CD4-positive, alpha-beta T cell treated with Interferon alpha-2 for 1 hour (primary cell): ENCODE results near the gene SOCS7.

ENCODE experiments used
- DNase-seq, 2 donors: peaks; one replicate each; pipeline ENCODE4 v3.0.0-alpha.2; 2020 to 2022

SOCS7 gene

GRCh38 chr17:38351412-38352222 is at the start of gene SOCS7:
Gene SOCS7, plus strand, starts transcription at chr17:38351844. Its CDS starts 209 bp downstream, at chr17:38352053.
- peak; percentile 88 to 94 for DNase-seq

- no peak for DNase-seq
Observed at GRCh38 chr17:38315497-38315896, 36.1 kb upstream of the SOCS7 start.

- DNase-seq, result no peak
Observed at GRCh38 chr17:38317081-38317480, 34.6 kb upstream of the SOCS7 start.

- DNase-seq, result no peak
Observed at GRCh38 chr17:38320482-38320881, 31.2 kb upstream of the SOCS7 start.

GRCh38 chr17:38322156-38322779 is 29.4 kb upstream of the SOCS7 start:
- DNase-seq, result peak; percentile 52 to 70

GRCh38 chr17:38322897-38323296 is 28.7 kb upstream of the SOCS7 start:
- DNase-seq, result no peak

GRCh38 chr17:38324141-38324697 is 27.4 kb upstream of the SOCS7 start:
- no peak for DNase-seq

- no peak for DNase-seq
Observed at GRCh38 chr17:38324772-38325171, 26.9 kb upstream of the SOCS7 start.

GRCh38 chr17:38325221-38325851 is 26.3 kb upstream of the SOCS7 start:
- no peak for DNase-seq

GRCh38 chr17:38326996-38327792 is 24.4 kb upstream of the SOCS7 start:
- DNase-seq, result peak in 1 of 2 donors; percentile 14

GRCh38 chr17:38327936-38328335 is 23.7 kb upstream of the SOCS7 start:
- DNase-seq, result no peak

- no peak for DNase-seq
Observed at GRCh38 chr17:38328620-38329019, 23.0 kb upstream of the SOCS7 start.

GRCh38 chr17:38329284-38329683 is 22.4 kb upstream of the SOCS7 start:
- DNase-seq, result no peak

GRCh38 chr17:38329808-38330730 is 21.6 kb upstream of the SOCS7 start:
- no peak for DNase-seq

- DNase-seq, result no peak
Observed at GRCh38 chr17:38330941-38331411, 20.7 kb upstream of the SOCS7 start.

- no peak for DNase-seq
Observed at GRCh38 chr17:38332735-38333134, 18.9 kb upstream of the SOCS7 start.

- peak in 1 of 2 donors; percentile 33 for DNase-seq
Observed at GRCh38 chr17:38333635-38334295, 17.9 kb upstream of the SOCS7 start.

GRCh38 chr17:38334480-38335364 is 16.9 kb upstream of the SOCS7 start:
- no peak for DNase-seq

GRCh38 chr17:38336838-38337237 is 14.8 kb upstream of the SOCS7 start:
- DNase-seq, result no peak

- no peak for DNase-seq
Observed at GRCh38 chr17:38338053-38338452, 13.6 kb upstream of the SOCS7 start.
